Adrenal gland (tissue), 5 donors: ENCODE measurements around the gene BUB3.

Source experiments
- POLR2A ChIP-seq, 2 donors: fragments of 450-650 bp; IDR thresholded peaks; one replicate each; pipeline ENCODE4 v1.6.1; 2017; ENCODE audit warnings: antibody characterized with exemption in 2 of 2, mild to moderate bottlenecking in 2 of 2, moderate library complexity in 1 of 2
- TF ChIP-seq, protein P1 (sequence below), 6 experiments: fragments of 450-650 bp in 4 of 6; fragments of 200-600 bp in 2 of 6; sonication (generic) in 1 of 6; IDR thresholded peaks; 1 replicate in 5 of 6; 2 replicates in 1 of 6; pipeline versions ENCODE4 v1.5.1 to v1.8.0; 2016 to 2021; ENCODE audit warnings: antibody characterized with exemption in 6 of 6, mild to moderate bottlenecking in 2 of 6, moderate library complexity in 1 of 6
- donor health status: DM: no; HTN: no; CAD: no.

DNA sequence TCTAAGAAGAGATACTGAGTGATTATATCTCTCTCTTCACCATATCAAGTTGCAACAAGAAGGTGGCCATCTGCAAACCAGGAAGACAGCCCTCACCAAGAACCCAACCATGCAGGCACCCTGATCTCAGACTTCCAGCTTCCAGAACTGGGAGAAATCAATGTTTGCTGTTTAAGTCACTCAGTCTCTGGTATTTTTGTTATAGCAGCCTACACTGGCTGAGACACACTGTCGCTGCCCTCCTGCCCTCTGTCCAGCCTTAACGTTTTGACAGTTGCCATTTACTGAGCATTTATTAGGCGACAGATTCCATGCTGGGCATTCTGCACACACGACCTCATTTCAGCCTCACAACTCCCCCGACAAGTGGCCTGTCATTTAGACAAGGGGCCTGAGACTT is 28.0 kb upstream of the BUB3 start:
- TF ChIP-seq, protein P1, sequence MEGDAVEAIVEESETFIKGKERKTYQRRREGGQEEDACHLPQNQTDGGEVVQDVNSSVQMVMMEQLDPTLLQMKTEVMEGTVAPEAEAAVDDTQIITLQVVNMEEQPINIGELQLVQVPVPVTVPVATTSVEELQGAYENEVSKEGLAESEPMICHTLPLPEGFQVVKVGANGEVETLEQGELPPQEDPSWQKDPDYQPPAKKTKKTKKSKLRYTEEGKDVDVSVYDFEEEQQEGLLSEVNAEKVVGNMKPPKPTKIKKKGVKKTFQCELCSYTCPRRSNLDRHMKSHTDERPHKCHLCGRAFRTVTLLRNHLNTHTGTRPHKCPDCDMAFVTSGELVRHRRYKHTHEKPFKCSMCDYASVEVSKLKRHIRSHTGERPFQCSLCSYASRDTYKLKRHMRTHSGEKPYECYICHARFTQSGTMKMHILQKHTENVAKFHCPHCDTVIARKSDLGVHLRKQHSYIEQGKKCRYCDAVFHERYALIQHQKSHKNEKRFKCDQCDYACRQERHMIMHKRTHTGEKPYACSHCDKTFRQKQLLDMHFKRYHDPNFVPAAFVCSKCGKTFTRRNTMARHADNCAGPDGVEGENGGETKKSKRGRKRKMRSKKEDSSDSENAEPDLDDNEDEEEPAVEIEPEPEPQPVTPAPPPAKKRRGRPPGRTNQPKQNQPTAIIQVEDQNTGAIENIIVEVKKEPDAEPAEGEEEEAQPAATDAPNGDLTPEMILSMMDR (IDR thresholded peaks at IDR 0.05) = no peak
- TF ChIP-seq POLR2A (IDR thresholded peaks at IDR 0.05) = no peak
